ENCODE data around the gene CX3CR1. TPM values are rescaled to one million over a fixed set of nuclear protein-coding genes. Genes with fewer than 3 reads are reported as not detected.
A peak's percentile ranks its signal among the peaks of the same experiment; 100 is the strongest.
"Not testable (repeated sequence)": the region's sequence is repeated elsewhere in the genome, so short reads cannot be mapped to it uniquely, and the experiment has no call there.

The CX3CR1 gene
- polyA plus RNA-seq, 4 donors: 1.6 to 5.0 (median 4.2) TPM

DNA sequence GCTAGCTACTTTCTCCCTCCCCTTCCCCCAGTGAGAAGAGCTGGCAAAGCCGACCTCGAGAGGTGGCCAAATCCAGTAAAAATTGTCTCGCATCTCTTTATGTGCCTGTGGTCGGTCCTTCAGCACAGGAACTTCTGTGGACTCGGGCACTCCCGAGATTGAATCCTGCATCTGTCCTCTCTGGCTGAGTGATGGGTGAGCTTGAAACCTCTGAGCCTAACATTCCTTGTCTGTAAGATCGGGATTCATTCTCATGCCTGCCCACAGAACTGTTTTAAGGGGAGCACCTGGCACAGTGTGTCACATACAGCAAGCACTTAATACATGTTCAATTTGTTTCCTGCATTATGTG, 11.3 kb downstream of the CX3CR1 start:
- DNase-seq (ENCODE audit: low read depth in 4 of 4, low spot score in 2 of 4): no peak

DNA sequence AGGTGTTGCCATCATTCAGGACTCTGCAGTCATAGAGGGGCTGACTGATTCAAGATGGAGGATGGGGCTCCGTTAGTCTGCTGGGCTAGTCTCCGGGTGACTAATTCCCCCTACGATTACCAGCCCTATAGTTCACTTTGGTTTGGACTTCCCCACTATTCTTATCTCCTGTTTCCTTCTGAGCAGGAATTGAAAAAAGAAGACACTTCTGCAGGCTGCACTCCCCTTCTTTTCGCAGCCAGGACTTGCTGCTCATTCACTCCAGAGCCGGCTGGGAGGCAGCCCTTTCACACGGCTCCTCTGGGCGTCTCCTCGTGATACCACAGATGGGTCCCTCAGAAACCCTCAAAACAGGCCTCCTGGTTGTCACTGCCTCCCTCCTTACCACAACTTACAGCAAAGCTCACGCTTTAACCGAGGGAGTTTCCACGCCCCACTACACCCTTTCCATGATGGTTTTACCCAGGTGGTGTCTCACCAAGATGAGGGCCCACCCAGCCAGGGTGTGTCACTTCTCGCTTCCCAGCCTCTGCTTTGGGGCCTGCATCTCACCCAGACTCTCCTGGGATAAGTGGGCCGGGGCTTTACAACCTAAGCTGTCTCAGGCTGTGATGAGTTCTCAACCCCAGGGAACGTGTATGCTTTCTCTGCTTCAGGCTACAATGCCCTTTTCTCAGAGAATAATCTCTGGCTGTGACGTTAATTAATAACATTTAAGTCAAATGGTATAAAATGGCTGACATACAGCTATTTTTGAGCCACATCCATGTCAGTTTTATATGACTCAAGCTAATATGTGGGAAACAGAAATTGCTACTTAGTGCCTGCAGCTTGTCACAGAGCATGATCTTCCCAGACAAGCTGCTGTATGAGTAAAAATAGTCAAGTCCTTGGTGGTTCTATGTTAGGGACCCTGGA, 11.9 kb downstream of the CX3CR1 start:
- DNase-seq (ENCODE audit: low read depth in 4 of 4, low spot score in 2 of 4): no peak

DNA sequence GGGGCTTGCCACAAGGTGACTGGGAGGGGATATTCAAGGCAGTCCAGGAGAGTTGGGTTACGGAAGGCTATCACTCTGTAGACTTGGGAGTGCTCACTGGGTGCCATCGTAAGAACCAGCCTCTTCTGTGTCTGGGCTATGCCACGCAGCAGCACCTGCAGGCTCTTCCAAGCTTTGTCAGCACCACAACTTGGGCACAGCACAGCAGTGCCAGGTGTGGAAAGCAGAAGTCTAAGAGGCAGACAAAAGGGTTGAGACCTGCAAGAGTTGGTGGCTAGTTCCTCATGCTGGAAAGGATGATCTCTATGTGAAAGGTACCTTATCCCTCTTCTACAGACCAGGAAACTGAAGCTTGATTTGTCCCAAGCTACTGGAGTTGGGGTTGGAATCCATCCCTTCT, 15.8 kb downstream of the CX3CR1 start:
- DNase-seq (ENCODE audit: low read depth in 4 of 4, low spot score in 2 of 4): no peak

DNA sequence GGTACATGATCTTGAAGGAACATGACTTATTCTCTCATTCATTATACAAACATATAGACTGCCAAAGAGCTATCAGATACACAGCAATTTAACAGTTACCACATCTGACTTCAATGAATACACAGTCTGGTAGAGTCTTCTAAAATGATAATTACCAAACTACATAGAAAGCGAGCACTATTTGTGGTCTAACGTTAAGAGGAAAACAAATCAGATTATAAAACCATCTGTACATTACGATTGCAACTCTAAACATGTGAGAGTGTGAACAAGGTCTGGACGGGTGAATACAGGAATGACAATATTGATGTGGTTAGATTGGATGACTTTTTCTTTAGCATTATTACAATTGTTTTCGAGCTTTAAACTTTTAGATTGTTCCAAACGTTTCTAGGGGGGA, 16.3 kb downstream of the CX3CR1 start:
- DNase-seq (ENCODE audit: low read depth in 4 of 4, low spot score in 2 of 4): no peak

DNA sequence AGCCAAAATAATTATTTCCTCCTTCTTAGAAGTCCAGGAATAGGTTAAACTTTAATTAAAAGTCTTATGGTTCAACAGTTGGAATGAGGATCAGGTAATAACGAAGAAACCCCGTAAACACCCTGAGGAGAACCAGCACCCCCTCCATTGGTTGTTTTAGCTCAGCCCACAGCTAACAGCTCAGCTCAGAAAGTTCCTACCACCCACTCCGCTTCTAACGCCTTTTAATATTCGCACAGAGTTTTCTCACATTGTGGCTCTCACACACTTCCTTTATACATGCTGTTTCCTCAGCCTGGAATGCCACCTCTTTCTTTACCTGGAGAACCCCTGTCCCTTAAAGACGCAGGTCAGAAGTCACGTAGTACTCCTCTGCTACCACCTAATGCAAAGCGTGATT, 17.0 kb downstream of the CX3CR1 start:
- DNase-seq (ENCODE audit: low read depth in 4 of 4, low spot score in 2 of 4): no peak

DNA sequence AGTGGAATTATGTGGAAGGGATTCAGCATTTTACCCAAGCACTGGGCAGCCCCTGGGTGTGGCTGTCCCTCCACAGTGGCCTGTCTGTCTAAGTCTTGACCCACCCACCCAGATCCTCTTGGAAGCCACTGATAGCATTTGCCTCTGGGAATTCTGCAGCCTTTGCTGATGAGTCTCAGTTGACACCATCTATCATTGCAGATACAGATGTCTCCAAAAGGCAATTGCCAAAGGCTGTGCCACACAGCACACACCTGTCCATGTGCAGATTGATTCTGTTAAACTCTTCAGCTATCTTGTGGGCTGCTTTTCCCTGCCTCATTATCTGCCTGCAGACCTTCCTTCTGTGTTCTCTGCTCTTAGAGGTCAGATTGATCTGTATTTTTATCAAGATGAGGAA, 18.1 kb downstream of the CX3CR1 start:
- DNase-seq (ENCODE audit: low read depth in 4 of 4, low spot score in 2 of 4): no peak

DNA sequence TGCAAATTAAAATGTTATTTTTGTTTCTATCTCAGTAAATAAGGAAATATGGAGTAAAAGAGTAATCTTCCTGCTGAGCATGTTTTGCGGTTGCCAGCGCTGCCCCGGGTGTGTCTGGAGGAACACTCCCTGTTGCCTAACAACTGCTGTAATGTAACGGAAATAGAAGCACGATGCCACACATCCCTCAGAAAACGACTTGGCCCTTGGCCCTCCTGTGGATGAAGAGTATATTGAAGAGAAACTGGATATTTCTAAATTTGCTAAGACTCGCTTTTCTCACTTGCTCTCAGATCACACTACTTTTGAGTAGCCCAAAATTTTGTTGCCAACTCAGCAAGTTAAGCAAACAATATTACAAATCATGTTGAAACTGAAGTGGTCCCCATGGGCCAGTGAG, 18.9 kb downstream of the CX3CR1 start:
- peak in 3 of 4 donors; percentile 5 to 15 (median 6) for DNase-seq (ENCODE audit: low read depth in 4 of 4, low spot score in 2 of 4)

DNA sequence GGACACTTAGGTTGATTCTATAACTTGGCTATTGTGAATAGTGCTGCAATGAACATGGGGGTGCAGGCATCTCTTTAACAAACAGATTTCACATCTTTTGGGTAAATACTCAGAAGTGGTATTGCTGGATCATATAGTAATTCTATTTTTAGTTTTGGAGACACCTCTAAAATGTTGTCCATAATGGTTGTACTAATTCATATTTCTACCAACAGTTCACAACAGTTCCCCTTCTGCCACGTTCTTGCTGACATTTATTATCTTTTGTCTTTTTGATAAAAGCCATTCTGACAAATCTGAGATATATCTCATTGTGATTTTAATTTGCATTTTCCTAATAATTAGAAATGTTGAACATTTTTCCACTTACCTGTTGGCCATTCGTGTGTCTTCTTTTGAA, 19.5 kb downstream of the CX3CR1 start:
- DNase-seq (ENCODE audit: low read depth in 4 of 4, low spot score in 2 of 4): no peak

DNA sequence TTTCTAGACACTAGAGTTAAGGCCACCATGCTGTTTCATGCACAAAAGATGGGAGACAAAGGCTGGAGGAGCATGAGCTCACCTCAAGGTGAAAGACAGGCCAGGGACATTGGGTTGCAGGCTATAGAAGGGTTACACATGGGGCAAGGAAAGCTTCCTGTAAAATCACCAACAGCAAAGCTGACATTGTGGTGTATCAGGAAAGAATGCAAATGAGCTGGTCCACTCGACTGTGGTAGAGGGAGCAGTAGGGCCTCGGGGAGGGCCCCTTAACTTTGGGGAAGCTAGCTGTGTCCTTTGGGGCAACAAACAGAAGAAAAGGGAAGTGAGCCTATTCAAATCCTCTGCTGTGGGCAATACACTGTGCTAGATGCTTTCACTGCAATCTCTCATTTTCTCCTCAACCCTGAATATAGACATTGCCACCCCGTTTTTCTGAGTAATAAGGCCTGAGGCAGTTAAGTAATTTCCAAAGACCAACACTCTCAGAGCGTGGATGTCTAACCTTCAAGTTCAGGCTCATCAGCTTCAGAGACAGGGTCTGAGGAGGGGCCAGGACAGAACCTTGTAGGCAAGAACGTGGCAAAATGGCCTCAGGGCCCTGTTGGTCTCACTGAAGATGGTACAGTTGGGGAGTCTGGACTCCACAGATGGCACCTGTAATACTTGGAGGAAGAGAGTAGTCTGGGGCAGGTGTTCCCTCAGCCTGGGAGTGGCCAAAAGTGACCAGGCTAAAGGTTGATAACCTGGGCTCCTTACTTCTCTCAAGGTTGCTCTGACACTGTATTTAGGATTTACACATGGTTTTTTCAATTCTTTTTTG, 24.1 kb downstream of the CX3CR1 start:
- no peak for DNase-seq (ENCODE audit: low read depth in 4 of 4, low spot score in 2 of 4)

DNA sequence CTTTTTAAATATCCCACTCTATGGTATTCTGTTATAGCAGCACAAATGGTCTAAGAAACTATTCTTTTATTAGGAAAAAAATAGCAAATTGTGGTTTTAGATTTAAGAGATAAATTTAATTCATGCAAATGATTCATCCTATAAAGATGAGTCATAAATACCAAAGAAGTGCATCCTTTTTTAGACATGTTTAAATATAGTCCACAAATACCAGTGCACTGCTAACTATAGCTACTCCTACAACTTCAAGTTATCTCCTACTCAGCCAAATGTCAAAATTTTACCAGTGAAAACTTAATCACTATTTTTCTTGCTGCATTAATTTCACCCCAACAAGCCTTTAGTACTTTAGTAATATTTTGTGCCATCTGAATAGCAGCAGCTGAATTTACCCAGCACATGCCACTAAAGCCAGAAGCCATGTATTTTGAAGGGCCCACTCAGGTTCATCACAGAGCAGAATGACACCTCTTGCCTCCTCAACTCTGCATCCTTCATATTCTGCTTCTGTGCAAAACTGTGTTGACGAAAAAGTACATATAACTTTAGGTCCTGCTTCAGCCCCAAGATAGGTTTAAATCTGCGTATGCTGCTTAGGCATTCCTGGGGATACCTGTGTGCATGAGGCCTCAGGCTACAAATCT, 24.9 kb downstream of the CX3CR1 start:
- DNase-seq (ENCODE audit: low read depth in 4 of 4, low spot score in 2 of 4): no peak

DNA sequence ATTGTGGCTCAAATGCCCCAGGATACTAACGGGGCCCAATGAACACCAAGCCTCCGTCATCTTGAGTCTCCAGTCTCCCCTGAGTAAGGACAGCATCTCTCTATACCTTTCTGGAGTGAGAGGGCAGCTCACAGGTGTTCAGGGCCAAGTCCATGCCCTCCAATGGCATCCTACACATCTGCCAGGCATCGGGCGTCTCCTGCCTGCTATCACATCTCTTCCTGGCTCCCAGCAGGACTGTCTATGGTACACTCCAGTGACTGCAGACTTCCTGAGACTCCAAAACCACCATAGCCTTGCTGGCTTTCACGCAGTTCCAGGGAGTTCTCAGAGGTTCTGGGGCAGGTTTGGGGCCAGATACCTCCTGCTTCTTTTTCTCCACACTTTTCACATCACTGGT, 28.3 kb downstream of the CX3CR1 start:
- DNase-seq (ENCODE audit: low read depth in 4 of 4, low spot score in 2 of 4): no peak

DNA sequence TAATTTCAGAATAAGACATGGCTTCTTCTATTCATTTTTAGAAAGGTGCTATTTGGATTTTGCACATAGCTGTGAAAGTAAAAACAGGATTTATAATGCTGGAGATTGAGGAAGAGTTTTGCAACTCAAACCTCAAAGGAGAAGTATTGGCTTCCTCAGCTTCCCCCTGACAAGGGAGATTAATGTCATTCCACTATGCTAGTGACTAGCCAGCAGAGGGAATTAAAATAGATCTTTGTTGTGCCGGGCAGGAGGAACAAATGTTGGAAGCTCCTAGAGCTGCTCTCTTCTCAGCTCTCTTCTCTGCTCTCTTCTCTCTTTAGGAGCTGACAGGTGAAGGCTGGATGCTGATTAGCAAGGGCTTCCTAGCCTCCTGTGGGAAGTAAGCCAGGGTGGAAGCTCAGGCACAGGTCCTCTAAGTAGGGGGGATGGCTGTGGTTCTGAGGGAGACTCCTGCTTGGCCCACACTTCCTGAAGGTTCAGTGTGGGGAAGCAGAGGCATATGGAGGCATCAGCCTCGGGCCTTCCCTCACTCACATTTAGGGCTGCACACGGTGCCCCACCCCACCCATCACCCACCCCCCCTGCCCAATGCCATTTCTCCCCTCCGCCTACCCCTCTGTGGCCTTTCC, 29.6 kb downstream of the CX3CR1 start:
- no peak for DNase-seq (ENCODE audit: low read depth in 4 of 4, low spot score in 2 of 4)

DNA sequence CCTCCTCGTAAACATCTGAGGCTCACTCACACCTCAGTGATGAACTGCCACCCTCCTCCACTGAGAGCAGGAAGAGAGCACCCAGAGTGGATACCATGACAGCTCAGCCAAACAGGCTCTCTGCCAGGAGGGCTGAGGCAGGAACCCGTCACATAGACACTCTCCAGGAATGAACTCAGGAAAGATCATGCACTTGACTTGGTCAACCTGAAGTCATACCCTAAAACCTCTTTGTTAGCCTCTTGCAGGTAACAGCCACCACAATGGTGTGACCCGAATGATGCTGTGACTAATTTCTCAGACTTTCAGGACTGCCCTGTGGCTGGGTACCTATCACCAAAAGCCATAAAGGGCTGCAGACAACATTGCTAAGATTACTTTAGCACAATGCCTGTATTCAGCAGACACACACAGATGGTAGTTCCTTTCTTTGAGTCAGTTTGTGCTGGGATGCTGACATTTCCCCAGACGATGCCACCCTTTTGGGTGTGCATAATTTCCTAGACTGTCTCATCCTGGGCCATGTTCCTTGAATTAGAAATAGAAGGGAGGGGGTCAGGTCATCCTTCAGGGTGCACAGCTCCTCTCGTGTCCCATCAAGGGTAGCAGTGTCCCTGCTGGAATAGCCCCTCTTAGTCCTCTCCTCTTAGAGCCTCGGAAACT, 30.3 kb downstream of the CX3CR1 start:
- no peak for DNase-seq (ENCODE audit: low read depth in 4 of 4, low spot score in 2 of 4)

DNA sequence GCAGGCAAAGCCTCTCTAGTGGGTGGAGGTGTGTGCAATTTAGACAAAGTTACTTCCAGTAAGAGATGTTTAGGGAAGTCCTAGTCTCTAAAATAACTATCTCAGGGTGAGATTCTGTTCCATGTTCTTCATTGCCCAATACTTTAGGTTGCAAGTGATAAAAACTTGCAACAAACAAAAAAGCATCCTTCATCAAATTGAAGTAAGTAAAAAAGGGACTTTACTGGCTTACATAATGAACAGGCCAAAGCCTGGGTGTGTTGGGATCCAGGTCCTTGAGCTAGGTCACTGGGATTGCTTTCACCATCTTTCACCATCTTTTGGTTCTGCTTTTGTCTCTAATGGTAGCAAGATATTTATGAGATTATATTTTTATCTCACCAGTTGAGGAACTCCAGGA, 38.3 kb downstream of the CX3CR1 start:
- no peak for DNase-seq (ENCODE audit: low read depth in 4 of 4, low spot score in 2 of 4)

DNA sequence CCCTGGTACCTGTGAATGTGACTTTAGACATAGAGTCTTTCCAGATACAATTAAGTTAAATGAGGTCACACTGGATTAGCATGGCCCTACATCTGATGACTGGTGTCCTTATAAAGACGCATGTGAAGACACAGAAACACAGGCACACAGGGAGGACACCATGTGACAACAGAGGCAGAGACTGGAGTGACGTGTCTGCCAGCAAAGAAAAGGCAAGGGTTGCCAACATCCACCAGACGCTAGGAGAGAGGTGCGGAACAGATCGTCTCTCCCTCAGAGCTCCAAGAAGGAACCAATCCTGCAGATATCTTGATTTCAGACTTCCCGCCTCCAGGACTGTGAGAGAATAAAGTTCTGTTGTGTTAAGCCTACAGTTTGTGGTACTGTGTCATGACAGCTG, 42.8 kb downstream of the CX3CR1 start:
- DNase-seq (ENCODE audit: low read depth in 4 of 4, low spot score in 2 of 4): no peak

DNA sequence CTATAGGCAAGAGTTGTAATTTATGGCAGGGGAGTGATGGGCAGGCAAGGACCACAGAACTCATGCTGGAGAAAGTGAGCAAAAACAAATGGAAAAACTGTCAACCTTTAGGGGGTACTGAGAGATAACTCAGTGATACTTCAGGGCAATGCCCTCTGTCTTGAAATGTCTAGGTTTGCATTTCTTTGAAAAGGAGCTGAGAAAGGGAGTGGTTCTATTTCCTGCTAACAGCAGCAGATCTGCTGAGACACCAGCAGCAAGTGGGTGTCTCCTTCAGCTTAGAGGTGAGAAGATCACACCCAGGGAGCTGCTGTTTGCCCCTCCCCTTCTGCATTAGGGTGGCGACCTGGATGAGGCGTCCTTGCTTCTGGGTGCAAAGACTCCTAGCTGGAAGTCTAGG, 45.2 kb downstream of the CX3CR1 start:
- no peak for DNase-seq (ENCODE audit: low read depth in 4 of 4, low spot score in 2 of 4)

DNA sequence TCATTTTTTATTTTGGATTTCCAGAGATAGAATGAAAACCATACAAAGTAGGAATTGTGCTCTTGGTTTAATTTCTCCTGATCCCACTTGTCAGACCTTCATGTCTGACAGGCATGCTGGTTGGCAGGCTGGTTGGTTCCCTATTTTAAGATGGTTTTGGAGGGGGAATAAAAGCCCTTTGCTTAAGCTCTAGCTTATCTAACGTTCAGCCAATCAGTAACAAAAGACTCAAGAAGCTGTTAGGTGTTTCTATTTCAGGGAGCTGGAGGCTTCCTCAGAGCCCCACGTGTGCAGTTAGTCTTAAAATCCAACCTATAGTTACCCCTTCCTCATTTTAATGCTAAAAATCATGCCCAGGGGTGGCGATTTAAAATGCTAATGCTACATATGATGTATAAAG, 47.0 kb downstream of the CX3CR1 start:
- DNase-seq (ENCODE audit: low read depth in 4 of 4, low spot score in 2 of 4): no peak

DNA sequence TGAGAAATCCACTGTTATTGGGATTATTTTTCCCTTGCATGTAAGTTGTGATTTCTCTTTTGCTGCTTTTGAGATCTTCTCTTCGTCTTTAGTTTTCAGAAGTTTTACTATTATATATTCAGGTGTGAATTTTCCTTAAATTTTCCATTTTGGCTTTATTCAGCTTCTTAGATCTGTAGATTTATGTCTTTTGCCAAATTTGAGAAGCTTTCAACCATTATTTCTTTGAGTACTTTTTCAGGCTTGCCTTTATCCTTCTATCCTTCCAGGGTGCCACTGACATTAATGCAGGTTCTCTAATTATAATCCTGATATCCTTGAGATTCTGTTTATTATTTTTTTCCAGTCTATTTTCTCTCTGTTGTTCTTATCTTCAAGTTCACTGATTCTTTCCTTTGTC, 49.4 kb downstream of the CX3CR1 start:
- no peak for DNase-seq (ENCODE audit: low read depth in 4 of 4, low spot score in 2 of 4)

DNA sequence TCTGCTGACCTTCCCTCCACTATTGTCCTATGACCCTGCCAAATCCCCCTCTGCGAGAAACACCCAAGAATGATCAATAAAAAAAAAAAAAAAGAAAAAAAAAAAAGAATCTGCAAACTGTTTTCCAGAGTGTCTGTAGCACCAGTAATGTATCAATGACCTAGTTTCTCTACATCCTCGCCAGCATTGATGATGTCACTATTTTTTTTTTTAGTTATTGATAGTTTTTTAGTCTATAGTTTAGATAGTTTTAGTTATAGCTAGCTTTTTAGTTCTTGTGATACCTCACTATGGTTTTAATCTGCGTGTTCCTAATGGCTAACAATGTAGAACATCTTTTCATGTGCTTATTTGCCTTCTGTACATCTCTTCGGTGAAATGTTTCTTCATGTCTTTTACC, 51.3 kb downstream of the CX3CR1 start:
- no peak for DNase-seq (ENCODE audit: low read depth in 4 of 4, low spot score in 2 of 4)

DNA sequence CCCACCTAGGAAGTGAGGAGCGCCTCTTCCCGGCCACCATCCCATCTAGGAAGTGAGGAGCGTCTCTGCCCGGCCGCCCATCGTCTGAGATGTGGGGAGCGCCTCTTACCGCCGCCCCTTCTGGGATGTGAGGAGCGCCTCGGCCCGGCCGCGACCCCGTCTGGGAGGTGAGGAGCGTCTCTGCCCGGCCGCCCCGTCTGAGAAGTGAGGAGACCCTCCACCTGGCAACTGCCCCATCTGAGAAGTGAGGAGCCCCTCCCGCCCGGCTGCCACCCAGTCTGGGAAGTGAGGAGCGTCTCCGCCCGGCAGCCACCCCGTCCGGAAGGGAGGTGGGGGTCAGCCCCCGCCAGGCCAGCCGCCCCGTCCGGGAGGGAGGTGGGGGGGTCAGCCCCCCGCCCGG, 52.2 kb downstream of the CX3CR1 start:
- DNase-seq (ENCODE audit: low read depth in 4 of 4, low spot score in 2 of 4): not testable (repeated sequence)

Data from left renal cortex interstitium (tissue), 4 donors.